T-helper 22 cell (primary cell): ENCODE results near the gene FAM163A.
A peak's percentile ranks its signal among the peaks of the same experiment; 100 is the strongest.
"Not testable (repeated sequence)": the region's sequence is repeated elsewhere in the genome, so short reads cannot be mapped to it uniquely, and the experiment has no call there.

Source experiments
- DNase-seq: peaks from one replicate; pipeline ENCODE4 v3.0.0-alpha.2; 2020; ENCODE audit warnings: low read depth

The FAM163A gene

GRCh38 chr1:179794146-179794545 lies 51.1 kb downstream of the FAM163A start:
- DNase-seq: no peak

GRCh38 chr1:179794669-179795068 lies 51.6 kb downstream of the FAM163A start:
- no peak for DNase-seq

DNA sequence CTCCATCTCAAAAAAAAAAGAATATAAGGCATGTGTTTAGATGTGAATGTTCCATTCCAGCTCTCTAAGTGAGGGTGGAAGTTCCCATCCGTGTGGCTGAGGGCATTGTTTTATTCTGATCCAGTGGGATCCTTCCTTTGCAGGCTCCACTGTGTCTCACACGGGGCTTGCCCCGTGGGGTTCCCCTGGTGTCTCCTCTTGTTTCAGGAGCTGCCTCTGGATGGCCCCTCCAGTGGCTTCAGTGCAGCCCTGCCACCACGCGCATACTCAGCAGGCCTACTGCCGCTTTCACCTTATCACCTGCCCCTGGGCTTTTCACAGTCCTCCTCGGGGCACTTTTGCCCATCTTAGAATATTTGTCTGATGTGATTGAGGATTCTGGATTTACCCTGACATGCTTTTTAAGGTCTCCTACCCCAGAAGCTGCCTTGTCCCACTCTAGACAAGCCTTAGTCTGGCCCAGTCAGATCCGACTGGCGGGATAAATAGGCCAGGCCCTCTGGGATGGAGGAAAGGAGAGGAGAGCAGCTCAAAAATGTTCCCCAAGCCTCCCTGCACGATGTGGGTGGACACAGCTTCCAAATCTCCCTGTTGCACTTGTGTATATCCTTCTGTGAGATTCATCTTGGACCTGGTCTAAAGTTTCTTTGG lies 55.2 kb downstream of the FAM163A start:
- DNase-seq: no peak

GRCh38 chr1:179798864-179799516 lies 55.9 kb downstream of the FAM163A start:
- DNase-seq: no peak

DNA sequence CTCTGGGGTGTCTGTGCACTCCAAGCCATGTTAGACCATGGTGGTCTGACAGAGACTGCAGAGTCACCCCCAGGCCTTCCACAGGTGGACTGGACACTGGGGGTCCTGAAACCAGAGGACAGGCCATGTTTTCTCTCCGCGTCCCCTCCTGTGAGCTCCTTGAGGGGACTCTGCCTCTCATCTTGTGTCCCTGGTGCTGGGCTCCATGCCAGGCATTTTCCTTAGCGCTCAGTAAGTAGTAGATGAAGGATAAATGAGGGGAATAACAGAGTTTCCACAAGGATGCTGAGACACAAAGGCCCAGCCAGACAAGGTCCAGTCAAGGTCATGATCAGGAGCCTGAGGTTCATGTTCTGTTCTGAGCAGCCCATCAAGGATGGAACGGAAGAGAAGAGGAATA lies 57.4 kb downstream of the FAM163A start:
- DNase-seq: no peak

DNA sequence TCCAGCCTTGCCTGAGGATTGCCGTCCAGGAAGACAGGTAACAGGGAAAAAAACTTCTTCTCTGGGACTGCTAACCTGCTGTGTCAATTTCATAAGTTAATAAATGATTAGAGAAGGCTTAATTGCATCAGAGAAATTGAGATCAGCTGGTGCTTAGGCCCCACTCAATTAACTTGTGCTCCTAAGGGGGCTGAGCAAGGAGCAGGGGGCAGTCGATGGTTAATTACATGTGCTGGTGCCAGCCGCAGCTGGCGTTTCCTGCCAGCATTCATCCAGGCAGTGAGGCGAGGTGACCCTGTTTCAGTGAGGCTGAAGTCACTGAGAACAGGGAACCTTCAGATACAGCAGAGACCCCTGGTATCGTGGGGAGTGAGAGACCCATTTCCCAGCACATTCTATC lies 60.0 kb downstream of the FAM163A start:
- no peak for DNase-seq

GRCh38 chr1:179803918-179804317 lies 60.8 kb downstream of the FAM163A start:
- no peak for DNase-seq

DNA sequence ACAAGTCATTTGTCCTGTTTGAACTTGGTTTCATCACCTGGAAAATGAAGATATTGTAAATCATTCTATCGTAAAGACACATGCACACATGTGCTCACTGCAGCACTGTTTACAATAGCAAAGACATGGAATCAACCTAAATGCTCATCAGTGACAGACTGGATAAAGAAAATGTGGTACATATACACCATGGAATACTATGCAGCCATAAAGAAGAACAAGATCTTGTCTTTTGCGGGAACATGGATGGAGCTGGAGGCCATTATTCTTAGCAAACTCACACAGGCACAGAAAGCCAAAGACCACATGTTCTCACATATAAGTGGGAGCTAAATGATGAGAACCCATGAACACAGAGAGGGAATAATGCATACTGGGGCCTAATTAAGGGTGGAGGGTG lies 61.3 kb downstream of the FAM163A start:
- not testable (repeated sequence) for DNase-seq

DNA sequence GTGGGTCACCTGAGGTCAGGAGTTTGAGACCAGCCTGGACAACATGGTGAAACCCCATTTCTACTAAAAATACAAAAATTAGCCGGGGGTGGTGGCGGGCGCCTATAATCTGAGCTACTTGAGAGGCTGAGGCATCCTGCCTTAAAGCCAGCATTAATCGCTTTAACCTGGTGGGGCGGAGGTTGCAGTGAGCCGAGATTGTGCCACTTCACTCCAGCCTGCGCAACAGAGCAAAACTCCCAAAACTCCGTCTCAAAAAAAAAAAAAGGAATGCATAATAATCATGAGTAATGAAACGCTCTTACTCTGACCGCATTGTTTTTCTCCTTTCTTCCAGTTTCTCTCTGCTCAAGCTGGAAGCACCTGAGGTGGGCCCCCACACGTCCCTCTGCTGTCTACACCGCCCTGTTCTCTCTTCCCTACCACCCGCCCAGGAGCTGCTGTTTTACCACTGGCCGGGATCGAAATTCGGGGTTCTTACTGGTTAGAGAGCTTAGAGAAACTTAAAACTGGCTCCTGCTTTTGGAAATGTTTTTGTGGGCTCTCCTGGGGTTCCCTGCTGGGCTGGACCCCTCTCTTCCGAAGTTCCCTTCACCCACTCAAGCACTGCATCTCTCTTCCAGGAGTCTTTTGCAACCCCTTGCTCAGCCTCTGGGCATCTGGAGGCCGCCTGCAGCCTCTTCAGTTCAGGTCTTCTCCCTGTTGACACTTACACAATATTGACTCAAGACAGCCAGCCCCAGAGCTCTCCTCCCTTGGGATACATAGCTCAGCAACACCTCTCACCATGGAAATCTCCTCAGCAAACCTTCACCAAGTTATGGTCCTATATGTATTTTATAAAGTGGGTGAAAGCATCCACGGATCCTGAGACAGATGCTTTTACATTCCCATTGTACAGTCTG lies 62.5 kb downstream of the FAM163A start:
- no peak for DNase-seq

GRCh38 chr1:179806333-179806732 lies 63.2 kb downstream of the FAM163A start:
- DNase-seq: no peak

GRCh38 chr1:179807291-179807690 lies 64.2 kb downstream of the FAM163A start:
- no peak for DNase-seq

GRCh38 chr1:179807691-179808485 lies 64.8 kb downstream of the FAM163A start:
- DNase-seq: no peak

GRCh38 chr1:179808503-179808902 lies 65.4 kb downstream of the FAM163A start:
- no peak for DNase-seq

DNA sequence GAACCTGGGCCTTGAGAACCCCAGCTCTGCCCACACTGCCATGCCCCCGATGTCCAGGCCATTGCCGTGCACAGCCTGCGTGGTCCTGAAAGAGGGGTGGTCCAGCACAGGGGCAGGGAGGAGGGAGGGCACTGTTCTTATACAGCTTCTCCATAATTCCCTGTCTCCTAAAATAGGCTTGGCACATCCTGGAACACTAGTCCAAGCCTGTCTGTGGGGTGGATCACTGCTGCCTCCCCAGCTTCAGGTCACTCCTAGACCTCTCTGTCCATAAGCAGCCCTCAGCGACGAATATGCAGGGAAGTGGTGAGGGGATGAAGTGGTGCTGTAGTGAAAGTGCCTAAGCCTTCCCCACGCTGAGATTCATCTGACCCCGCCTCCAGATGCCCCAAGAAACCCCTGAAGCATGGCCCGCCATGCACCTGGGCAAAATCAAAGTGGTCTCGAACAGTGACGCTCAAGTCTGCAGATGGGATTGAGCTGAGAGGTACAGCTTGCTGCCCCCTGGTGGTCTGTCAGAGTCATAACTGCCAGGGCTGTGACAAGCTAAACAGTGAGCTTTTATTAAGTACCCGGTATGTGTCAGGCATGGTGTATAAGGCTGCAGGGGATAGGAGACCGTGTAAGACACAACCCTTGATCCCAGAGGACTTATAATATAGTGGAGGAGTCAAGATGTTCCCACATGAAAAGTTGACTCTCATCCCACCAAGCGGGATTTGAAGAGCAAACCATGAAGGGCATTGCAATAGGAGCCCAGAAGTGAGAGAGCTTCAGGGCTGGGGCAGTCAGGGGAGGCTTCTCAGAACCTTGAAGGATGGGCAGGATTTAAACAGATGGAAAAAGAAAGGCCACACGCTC lies 66.6 kb downstream of the FAM163A start:
- peak; percentile 34 for DNase-seq

GRCh38 chr1:179810367-179810715 lies 67.2 kb downstream of the FAM163A start:
- no peak for DNase-seq

DNA sequence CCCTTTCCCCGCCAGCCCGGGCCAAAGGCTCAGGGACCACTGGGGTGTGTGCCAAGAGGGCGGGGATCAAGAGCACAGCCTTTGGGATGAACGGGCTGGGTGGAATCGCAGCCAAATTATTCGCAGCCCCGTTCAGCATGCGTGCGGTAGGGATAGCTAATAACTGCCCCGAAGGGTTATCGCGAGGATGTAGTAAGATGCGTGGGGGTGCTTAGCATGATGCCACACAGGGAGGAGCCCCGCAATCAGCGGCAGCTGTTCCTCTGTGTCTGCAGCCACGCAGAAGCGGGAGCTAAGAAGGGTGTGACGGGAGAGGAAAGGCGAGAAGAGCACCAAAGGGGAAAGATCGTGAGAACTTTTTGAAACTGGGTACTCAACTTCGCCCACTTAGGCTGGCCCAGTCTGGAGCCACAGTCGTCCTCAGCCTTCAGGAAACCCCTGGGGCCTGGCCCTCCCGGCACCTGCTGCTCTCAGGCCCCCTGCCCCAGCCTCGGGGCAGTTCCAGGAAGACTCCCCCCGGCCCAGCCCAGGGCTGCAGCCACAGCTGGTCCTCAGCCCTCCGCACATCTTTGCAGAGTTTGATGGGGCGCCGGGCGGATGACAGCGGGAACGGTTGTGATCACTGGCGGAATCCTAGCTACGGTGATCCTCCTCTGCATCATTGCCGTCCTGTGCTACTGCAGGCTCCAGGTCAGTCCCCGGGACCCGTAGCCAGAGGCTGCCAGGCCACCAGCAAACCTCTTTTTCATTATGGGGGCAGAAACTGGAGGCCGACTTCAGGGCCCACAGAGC lies 69.6 kb downstream of the FAM163A start:
- no peak for DNase-seq

DNA sequence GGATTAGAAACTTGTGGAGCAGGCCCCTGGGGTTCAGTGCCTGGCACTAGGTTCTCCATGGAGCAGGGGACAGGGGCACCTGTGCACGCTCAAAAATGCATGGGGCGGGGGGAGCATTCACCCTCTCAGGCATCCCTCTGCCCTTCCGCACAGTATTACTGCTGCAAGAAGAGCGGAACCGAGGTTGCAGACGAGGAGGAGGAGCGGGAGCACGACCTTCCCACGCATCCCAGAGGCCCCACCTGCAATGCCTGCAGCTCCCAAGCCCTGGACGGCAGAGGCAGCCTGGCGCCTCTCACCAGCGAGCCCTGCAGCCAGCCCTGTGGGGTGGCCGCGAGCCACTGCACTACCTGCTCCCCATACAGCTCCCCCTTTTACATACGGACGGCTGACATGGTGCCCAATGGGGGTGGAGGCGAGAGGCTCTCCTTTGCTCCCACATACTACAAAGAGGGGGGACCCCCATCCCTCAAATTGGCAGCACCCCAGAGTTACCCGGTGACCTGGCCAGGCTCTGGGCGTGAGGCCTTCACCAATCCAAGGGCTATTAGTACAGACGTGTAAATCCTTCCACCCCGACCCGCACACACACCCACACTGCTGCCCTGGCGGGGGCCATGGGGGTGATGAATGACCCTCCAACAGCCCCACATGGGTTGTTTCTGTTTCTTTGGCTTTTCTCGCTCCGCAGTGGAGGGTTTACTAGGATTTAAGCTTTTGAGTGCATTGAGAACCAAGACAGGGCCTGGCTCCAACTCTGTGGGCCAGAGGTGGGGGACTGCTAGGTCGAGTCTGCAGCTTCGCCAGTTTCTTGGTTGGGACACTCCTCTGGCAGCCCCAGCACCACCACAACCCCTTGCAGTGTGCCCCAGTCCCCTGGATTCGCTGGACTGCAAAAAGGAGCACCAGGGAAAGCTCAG lies 70.8 kb downstream of the FAM163A start:
- no peak for DNase-seq

- no peak for DNase-seq
These were observed 71.4 kb downstream of the FAM163A start for GRCh38 chr1:179814546-179814838.

- no peak for DNase-seq
These were observed 72.5 kb downstream of the FAM163A start for GRCh38 chr1:179815641-179816040.
